Measurements from ENCODE around the gene NGLY1. TPM values are rescaled to one million over a fixed set of nuclear protein-coding genes. Genes with fewer than 3 reads are reported as not detected.

Gene NGLY1
- total and polyA plus RNA-seq, 2 of the 8 experiments (the other 6 are each of a cell fraction or from before 2014, with no cell fraction given), result 3.1 to 24.8 TPM

- Histone ChIP-seq H3K4me3 (ENCODE audit: extremely low read depth in 1 of 4, insufficient read depth in 2 of 4, low read depth in 3 of 4, low read length in 4 of 4) (no peak overlapping the region), H3K9me3 (ENCODE audit: insufficient read depth in 2 of 2, low read depth in 1 of 2, low read length in 1 of 2) (no peaks in the 10 kb centered on the region), H3K27ac (ENCODE audit: low read depth, low read length) (no peak overlapping the region), H2AK5ac (ENCODE audit: low read depth, low read length) (no peak overlapping the region), H4K91ac (replicated peaks; ENCODE audit: insufficient read length, low read length) (no peak overlapping the region), H3K79me2 (ENCODE audit: control insufficient read depth in 1 of 2, insufficient read depth in 2 of 2, low read length in 2 of 2) (no peaks in the 10 kb centered on the region), H2BK5ac (ENCODE audit: low read depth, low read length) (no peak overlapping the region), H2BK15ac (ENCODE audit: low read length) (no peak overlapping the region), H3K23ac (ENCODE audit: insufficient read length) (no peak overlapping the region), H2BK12ac (ENCODE audit: low read depth, low read length) (no peak overlapping the region), H2BK20ac (ENCODE audit: low read length) (no peak overlapping the region), H3K27me3 (replicated peaks in 1 of 4; ENCODE audit: control insufficient read depth in 3 of 4, extremely low read depth in 1 of 4, insufficient read depth in 3 of 4, low read length in 3 of 4) (no peaks in the 10 kb centered on the region), H3K14ac (ENCODE audit: insufficient read length) (no peak overlapping the region), H4K8ac (ENCODE audit: extremely low read depth, insufficient read depth, low read length) (no peak overlapping the region), H3K36me3 (ENCODE audit: control insufficient read depth in 2 of 4, insufficient read depth in 4 of 4, low read length in 3 of 4) (no peaks in the 10 kb centered on the region), H4K20me1 (replicated peaks in 1 of 2; ENCODE audit: control insufficient read depth in 1 of 2, insufficient read depth in 2 of 2, low read length in 2 of 2) (no peaks in the 10 kb centered on the region), H3K18ac (ENCODE audit: extremely low read depth, low read length) (no peak overlapping the region), H3K4me1 (replicated peaks in 1 of 4; ENCODE audit: control insufficient read depth in 3 of 4, insufficient read depth in 4 of 4, low read length in 3 of 4) (peaks cover 0 to 9% (median 4%) of the 10 kb centered on the region in 4 experiments; a peak in 4 of 7 replicates), H3K9ac (replicated peaks in 1 of 4; ENCODE audit: extremely low read depth in 1 of 4, low read depth in 3 of 4, low read length in 3 of 4) (no peak overlapping the region), H3K79me1 (ENCODE audit: low read depth, low read length) (no peaks in the 10 kb centered on the region), H2AFZ (ENCODE audit: low read length) (peak overlapping the region; percentile 24; the same call in 1 of the 2 replicates), H3K56ac (replicated peaks; ENCODE audit: insufficient read length, low read depth, low read length) (no peak overlapping the region), H3K4ac (replicated peaks; ENCODE audit: insufficient read length, low read depth, low read length) (no peak overlapping the region), H4K5ac (ENCODE audit: insufficient read length, low read depth, low read length) (no peak overlapping the region), H3K4me2 (ENCODE audit: insufficient read depth in 1 of 2, low read depth in 2 of 2, low read length in 2 of 2) (no peak overlapping the region), H3K23me2 (ENCODE audit: low read depth, low read length) (no peaks in the 10 kb centered on the region), H2BK120ac (replicated peaks; ENCODE audit: low read depth, low read length) (no peak overlapping the region)
- CTCF ChIA-PET (ENCODE audit: partially characterized antibody), result interaction anchor here (0.9 kb wide), 1 partner anchor 15 kb away, joined by 3 read pairs; no protein-coding TSS in a partner anchor
- POLR2A ChIA-PET (ENCODE audit: partially characterized antibody), result no interaction called here
- FAIRE-seq, result no peak
- TF ChIP-seq EP300 (IDR thresholded peaks at IDR 0.05; ENCODE audit: borderline replicate concordance in 1 of 2, low read depth in 2 of 2, low read length in 2 of 2) (no peak), RNF2 (IDR thresholded peaks at IDR 0.05; ENCODE audit: borderline replicate concordance, low read depth, low read length, missing control alignments, poor library complexity, severe bottlenecking) (no peak), POLR2A (IDR thresholded peaks at IDR 0.05; ENCODE audit: control extremely low read depth in 1 of 2, low read depth in 2 of 2, low read length in 2 of 2) (no peak), GABPA (IDR thresholded peaks at IDR 0.05; ENCODE audit: borderline replicate concordance, insufficient read depth, low read length) (no peak), CEBPB (IDR thresholded peaks at IDR 0.05; ENCODE audit: low read depth, low read length) (peak; percentile 78; the same call in 1 of the 2 replicates), POLR2AphosphoS5 (IDR thresholded peaks at IDR 0.05; ENCODE audit: low read depth, low read length) (no peak), CREB1 (IDR thresholded peaks at IDR 0.05) (no peak)
- no peak for DNase-seq (ENCODE audit: low read depth in 1 of 2, low spot score in 2 of 2)
- WGBS, 2 experiments (ENCODE audit: extremely low coverage in 1 of 2, insufficient coverage in 1 of 2, insufficient read length in 1 of 2, insufficient replicate concordance in 2 of 2, low coverage in 1 of 2, low lambda C conversion rate in 2 of 2, missing lambda C conversion rate in 1 of 2), result 86% methylated on average over 3 of the region's 3 CpGs; no CpG with 5 or more reads in 1 of the 2 experiments
Measured at GRCh38 chr3:25823314-25823713, 40.1 kb upstream of the NGLY1 start.
